ENCODE measurements around the gene FAM135A. TPM values are rescaled to one million over a fixed set of nuclear protein-coding genes. Genes with fewer than 3 reads are reported as not detected.

The FAM135A gene
- total RNA-seq, 4 donors from 2014 or later = 52.2 to 119 (median 66.1) TPM

GRCh38 chr6:70508953-70509352 is 95.6 kb downstream of the FAM135A start:
- TF ChIP-seq, protein P1, sequence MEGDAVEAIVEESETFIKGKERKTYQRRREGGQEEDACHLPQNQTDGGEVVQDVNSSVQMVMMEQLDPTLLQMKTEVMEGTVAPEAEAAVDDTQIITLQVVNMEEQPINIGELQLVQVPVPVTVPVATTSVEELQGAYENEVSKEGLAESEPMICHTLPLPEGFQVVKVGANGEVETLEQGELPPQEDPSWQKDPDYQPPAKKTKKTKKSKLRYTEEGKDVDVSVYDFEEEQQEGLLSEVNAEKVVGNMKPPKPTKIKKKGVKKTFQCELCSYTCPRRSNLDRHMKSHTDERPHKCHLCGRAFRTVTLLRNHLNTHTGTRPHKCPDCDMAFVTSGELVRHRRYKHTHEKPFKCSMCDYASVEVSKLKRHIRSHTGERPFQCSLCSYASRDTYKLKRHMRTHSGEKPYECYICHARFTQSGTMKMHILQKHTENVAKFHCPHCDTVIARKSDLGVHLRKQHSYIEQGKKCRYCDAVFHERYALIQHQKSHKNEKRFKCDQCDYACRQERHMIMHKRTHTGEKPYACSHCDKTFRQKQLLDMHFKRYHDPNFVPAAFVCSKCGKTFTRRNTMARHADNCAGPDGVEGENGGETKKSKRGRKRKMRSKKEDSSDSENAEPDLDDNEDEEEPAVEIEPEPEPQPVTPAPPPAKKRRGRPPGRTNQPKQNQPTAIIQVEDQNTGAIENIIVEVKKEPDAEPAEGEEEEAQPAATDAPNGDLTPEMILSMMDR (IDR thresholded peaks at IDR 0.05) = no peak
- TF ChIP-seq EP300 (IDR thresholded peaks at IDR 0.05) (no peak), POLR2A (IDR thresholded peaks at IDR 0.05) (no peak), POLR2AphosphoS5 (IDR thresholded peaks at IDR 0.05) (no peak)
- no peaks in the 10 kb centered on the region for H3K9me3 ChIP-seq
- H3K27ac ChIP-seq = no peak overlapping the region
- 79% methylated on average over 1 of the region's 1 CpG for WGBS
- no peak overlapping the region for H3K4me3 ChIP-seq
- peaks cover 18% of the 10 kb centered on the region for H3K36me3 ChIP-seq
- no peaks in the 10 kb centered on the region for H3K27me3 ChIP-seq
- DNase-seq (ENCODE audit: low spot score in 2 of 2) = no peak
- H3K4me1 ChIP-seq = no peaks in the 10 kb centered on the region

DNA sequence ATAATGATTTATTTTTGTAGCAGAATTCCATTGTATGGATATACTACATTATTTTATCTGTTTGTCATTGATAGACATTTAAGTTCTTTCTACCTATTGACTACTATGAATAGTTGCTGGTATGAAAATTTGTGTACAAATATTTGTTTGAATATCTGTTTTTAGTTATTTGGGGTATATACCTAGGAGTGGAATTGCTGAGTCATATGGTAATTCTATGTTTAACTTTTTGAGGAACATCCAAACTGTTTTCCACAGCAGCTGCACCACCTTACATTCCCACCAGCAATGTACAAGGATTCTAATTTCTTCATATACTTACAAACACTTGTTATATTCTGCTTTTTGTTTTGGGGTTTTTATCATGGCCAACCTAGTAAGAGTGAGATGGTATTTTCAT is 97.3 kb downstream of the FAM135A start:
- Histone ChIP-seq H3K9me3 (no peaks in the 10 kb centered on the region), H3K36me3 (peaks cover 7% of the 10 kb centered on the region), H3K27ac (no peak overlapping the region), H3K4me3 (no peak overlapping the region), H3K4me1 (no peaks in the 10 kb centered on the region), H3K27me3 (no peaks in the 10 kb centered on the region)
- TF ChIP-seq, protein P1 (IDR thresholded peaks at IDR 0.05) = no peak
- TF ChIP-seq EP300 (IDR thresholded peaks at IDR 0.05) = no peak
- no peak for TF ChIP-seq POLR2AphosphoS5 (IDR thresholded peaks at IDR 0.05)
- no peak for TF ChIP-seq POLR2A (IDR thresholded peaks at IDR 0.05)
- DNase-seq (ENCODE audit: low spot score in 2 of 2) = no peak

- Histone ChIP-seq H3K36me3 (peaks cover 4% of the 10 kb centered on the region), H3K4me3 (no peak overlapping the region), H3K4me1 (no peaks in the 10 kb centered on the region), H3K27me3 (no peaks in the 10 kb centered on the region), H3K9me3 (no peaks in the 10 kb centered on the region), H3K27ac (no peak overlapping the region)
- no peak for TF ChIP-seq POLR2AphosphoS5 (IDR thresholded peaks at IDR 0.05)
- TF ChIP-seq, protein P1 (IDR thresholded peaks at IDR 0.05) = no peak
- no peak for TF ChIP-seq EP300 (IDR thresholded peaks at IDR 0.05)
- TF ChIP-seq POLR2A (IDR thresholded peaks at IDR 0.05) = no peak
- DNase-seq (ENCODE audit: low spot score in 2 of 2) = no peak
- WGBS = 89% methylated on average over 3 of the region's 3 CpGs
These were observed 105.4 kb downstream of the FAM135A start for GRCh38 chr6:70518723-70519122.

DNA sequence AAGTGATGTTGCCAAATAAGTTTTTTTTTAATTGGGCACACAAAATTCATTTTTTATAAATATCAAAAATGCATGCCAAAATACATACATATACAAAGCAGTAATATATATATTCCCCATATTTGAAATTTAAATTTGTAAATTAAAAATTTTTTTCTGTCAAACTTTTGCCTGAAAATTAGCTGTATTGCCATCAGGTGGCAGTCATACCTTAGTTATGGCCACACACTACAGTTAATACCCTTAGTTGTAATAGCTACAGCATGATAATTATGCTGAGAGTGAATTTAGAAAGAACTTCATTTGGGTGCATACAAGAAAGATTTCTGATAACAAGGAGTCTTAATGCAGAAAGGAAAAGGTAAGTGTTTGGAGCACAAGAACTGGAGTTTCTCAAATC is 107.3 kb downstream of the FAM135A start:
- no peaks in the 10 kb centered on the region for H3K4me1 ChIP-seq
- H3K27me3 ChIP-seq = no peaks in the 10 kb centered on the region
- no peak overlapping the region for H3K27ac ChIP-seq
- TF ChIP-seq, protein P1 (IDR thresholded peaks at IDR 0.05) = no peak
- TF ChIP-seq POLR2AphosphoS5 (IDR thresholded peaks at IDR 0.05) (no peak), POLR2A (IDR thresholded peaks at IDR 0.05) (no peak), EP300 (IDR thresholded peaks at IDR 0.05) (no peak)
- H3K4me3 ChIP-seq = no peak overlapping the region
- DNase-seq (ENCODE audit: low spot score in 2 of 2) = no peak
- peaks cover 19% of the 10 kb centered on the region for H3K36me3 ChIP-seq
- no peaks in the 10 kb centered on the region for H3K9me3 ChIP-seq

DNA sequence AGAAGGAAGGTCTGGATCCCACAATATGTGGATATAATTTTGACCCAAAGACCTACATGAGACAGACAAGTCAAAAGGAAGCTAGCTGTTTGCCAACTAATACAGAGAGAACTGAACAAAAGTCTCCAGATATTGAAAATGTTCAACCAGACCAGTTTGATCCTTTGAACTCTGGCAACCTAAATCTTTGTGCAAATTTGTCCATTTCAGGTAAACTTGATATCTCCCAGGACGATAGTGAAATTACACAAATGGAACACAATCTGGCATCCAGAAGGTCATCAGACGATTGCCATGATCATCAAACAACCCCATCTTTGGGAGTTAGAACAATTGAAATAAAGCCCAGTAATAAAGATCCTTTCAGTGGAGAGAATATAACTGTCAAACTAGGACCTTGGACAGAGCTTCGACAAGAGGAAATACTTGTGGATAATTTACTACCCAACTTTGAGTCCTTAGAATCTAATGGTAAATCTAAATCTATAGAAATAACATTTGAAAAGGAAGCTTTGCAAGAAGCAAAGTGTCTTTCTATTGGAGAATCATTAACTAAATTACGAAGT is 111.5 kb downstream of the FAM135A start:
- H3K9me3 ChIP-seq = no peaks in the 10 kb centered on the region

More for the DNA sequence above, 111.5 kb downstream of the FAM135A start:
- DNase-seq (ENCODE audit: low spot score in 2 of 2) = no peak
- no peak overlapping the region for H3K27ac ChIP-seq
- peaks cover 27% of the 10 kb centered on the region for H3K36me3 ChIP-seq
- no peaks in the 10 kb centered on the region for H3K4me1 ChIP-seq
- no peaks in the 10 kb centered on the region for H3K27me3 ChIP-seq
- 87% methylated on average over 4 of the region's 4 CpGs for WGBS
- TF ChIP-seq, protein P1 (IDR thresholded peaks at IDR 0.05) = no peak
- TF ChIP-seq POLR2AphosphoS5 (IDR thresholded peaks at IDR 0.05) (no peak), POLR2A (IDR thresholded peaks at IDR 0.05) (no peak), EP300 (IDR thresholded peaks at IDR 0.05) (no peak)
- H3K4me3 ChIP-seq = no peak overlapping the region

Measured in suprapubic skin (tissue), 4 donors.